ENCODE data around the gene AKAP12. TPM values are rescaled to one million over a fixed set of nuclear protein-coding genes. Genes with fewer than 3 reads are reported as not detected.

The AKAP12 gene
- total and polyA plus RNA-seq, 5 donors = 14.0 to 48.6 (median 27.5) TPM

DNA sequence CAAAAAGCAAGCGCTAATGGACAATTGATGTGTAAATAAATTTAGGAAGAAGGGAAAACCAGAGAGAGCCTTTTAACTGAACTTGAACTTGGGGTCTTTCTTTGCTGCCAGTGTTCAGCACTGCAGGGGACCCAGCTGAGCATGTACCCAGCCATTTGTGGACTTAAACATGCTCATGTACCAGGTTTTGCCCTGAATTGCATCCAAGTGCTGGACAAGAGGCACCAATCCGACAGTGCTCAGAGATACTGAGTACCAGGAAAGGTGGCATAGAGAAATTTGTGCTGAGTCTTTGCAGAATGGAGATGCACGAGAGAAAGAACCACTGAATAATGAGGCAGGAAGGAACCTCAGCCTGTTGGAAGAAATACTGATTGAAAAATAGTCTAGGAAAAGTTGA lies 16.0 kb downstream of the AKAP12 start:
- ATAC-seq (no peak), DNase-seq (no peak)
- Histone ChIP-seq H3K4me3 (ENCODE audit: low read length) (no peak overlapping the region), H3K27me3 (ENCODE audit: control insufficient read depth, insufficient read depth) (no peaks in the 10 kb centered on the region), H3K9me3 (ENCODE audit: control insufficient read depth, low read length) (no peaks in the 10 kb centered on the region), H3K27ac (ENCODE audit: low read length) (no peak overlapping the region), H3K4me1 (ENCODE audit: control insufficient read depth, insufficient read depth, low read length) (no peaks in the 10 kb centered on the region)
- intact Hi-C loops (cut with DNase I) = no loop called here
- WGBS = 79% methylated on average over 3 of the region's 3 CpGs

DNA sequence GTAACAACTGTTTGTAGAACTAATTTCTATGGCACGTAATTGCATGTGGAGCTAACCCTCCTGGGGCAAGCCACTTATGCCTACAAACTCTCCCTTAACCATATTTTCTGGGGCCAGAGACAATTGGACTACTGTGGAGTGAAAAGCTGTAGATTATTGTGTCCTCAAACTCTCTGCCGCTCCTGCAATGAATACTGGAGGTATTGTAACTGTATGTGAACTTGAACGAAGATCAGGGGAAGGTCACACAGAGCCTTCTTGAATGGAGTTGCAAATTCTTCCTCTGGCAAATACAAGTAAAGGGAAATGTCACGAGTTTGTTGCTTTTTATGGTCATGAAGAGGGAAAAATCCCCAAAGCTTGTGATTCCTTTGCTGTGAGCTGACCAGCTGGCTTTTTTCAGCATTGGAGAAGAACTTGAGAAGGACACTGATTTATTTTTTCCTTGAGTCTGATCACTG lies 18.2 kb downstream of the AKAP12 start:
- Histone ChIP-seq H3K4me1 (ENCODE audit: control insufficient read depth, insufficient read depth, low read length) (no peaks in the 10 kb centered on the region), H3K27ac (ENCODE audit: low read length) (no peak overlapping the region), H3K4me3 (ENCODE audit: low read length) (no peak overlapping the region), H3K9me3 (ENCODE audit: control insufficient read depth, low read length) (no peaks in the 10 kb centered on the region), H3K27me3 (ENCODE audit: control insufficient read depth, insufficient read depth) (no peaks in the 10 kb centered on the region)
- no peak for ATAC-seq
- DNase-seq = no peak
- WGBS = 45% methylated on average over 4 of the region's 4 CpGs
- intact Hi-C loops (cut with DNase I) = no loop called here

GRCh38 chr6:151260205-151260604 lies 20.4 kb downstream of the AKAP12 start:
- no peak overlapping the region for H3K27ac ChIP-seq (ENCODE audit: low read length)

GRCh38 chr6:151263035-151263434 lies 23.3 kb downstream of the AKAP12 start:
- no peaks in the 10 kb centered on the region for H3K27me3 ChIP-seq (ENCODE audit: control insufficient read depth, insufficient read depth)
- intact Hi-C loops (cut with DNase I) = no loop called here
- H3K4me3 ChIP-seq (ENCODE audit: low read length) = no peak overlapping the region
- ATAC-seq (no peak), DNase-seq (no peak)
- H3K9me3 ChIP-seq (ENCODE audit: control insufficient read depth, low read length) = no peaks in the 10 kb centered on the region
- WGBS = 94% methylated on average over 1 of the region's 1 CpG
- no peaks in the 10 kb centered on the region for H3K4me1 ChIP-seq (ENCODE audit: control insufficient read depth, insufficient read depth, low read length)
- H3K27ac ChIP-seq (ENCODE audit: low read length) = no peak overlapping the region

More at GRCh38 chr6:151260205-151260604, 20.4 kb downstream of the AKAP12 start:
- no peaks in the 10 kb centered on the region for H3K27me3 ChIP-seq (ENCODE audit: control insufficient read depth, insufficient read depth)
- ATAC-seq (peak in 1 of 2 donors; percentile 60), DNase-seq (peak in 1 of 3 donors; percentile 56)
- no peaks in the 10 kb centered on the region for H3K9me3 ChIP-seq (ENCODE audit: control insufficient read depth, low read length)
- intact Hi-C loops (cut with DNase I) = no loop called here
- H3K4me1 ChIP-seq (ENCODE audit: control insufficient read depth, insufficient read depth, low read length) = no peaks in the 10 kb centered on the region
- 73% methylated on average over 4 of the region's 4 CpGs for WGBS
- no peak overlapping the region for H3K4me3 ChIP-seq (ENCODE audit: low read length)

- Histone ChIP-seq H3K27me3 (ENCODE audit: control insufficient read depth, insufficient read depth) (no peaks in the 10 kb centered on the region), H3K9me3 (ENCODE audit: control insufficient read depth, low read length) (no peaks in the 10 kb centered on the region), H3K4me3 (ENCODE audit: low read length) (no peak overlapping the region), H3K4me1 (ENCODE audit: control insufficient read depth, insufficient read depth, low read length) (no peaks in the 10 kb centered on the region), H3K27ac (ENCODE audit: low read length) (no peak overlapping the region)
- DNase-seq (peak; percentile 50 to 81 (median 59)), ATAC-seq (peak; percentile 62 to 76)
- 64% methylated on average over 3 of the region's 3 CpGs for WGBS
- intact Hi-C loops (cut with DNase I) = no loop called here
These were observed 24.2 kb downstream of the AKAP12 start for GRCh38 chr6:151263967-151264366.

GRCh38 chr6:151265282-151265681 lies 25.5 kb downstream of the AKAP12 start:
- H3K27ac ChIP-seq (ENCODE audit: low read length) = no peak overlapping the region
- ATAC-seq (no peak), DNase-seq (no peak)
- intact Hi-C loops (cut with DNase I) = no loop called here
- H3K9me3 ChIP-seq (ENCODE audit: control insufficient read depth, low read length) = no peaks in the 10 kb centered on the region
- H3K4me1 ChIP-seq (ENCODE audit: control insufficient read depth, insufficient read depth, low read length) = no peaks in the 10 kb centered on the region
- H3K27me3 ChIP-seq (ENCODE audit: control insufficient read depth, insufficient read depth) = no peaks in the 10 kb centered on the region
- H3K4me3 ChIP-seq (ENCODE audit: low read length) = no peak overlapping the region

GRCh38 chr6:151269321-151269995 lies 29.7 kb downstream of the AKAP12 start:
- WGBS = 61% methylated on average over 4 of the region's 4 CpGs

DNA sequence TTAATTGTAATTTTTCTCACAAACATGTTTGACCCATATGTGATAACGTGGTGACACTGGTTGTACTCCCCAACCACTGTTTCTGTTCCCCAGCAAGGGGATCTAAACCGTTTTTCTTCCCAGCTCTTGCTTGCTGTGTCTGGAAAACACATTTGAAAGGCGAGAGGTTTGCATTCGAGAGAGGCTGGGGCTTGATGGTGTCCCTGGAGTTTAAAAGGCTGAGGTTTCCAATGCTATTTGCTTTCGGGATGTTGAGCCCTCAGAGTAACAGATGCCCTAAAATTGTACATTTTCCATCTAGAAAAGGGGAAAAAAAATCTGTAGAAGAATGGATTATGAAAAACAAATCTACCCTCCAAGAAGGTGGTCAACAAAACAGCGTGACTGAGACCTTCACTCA lies 35.4 kb downstream of the AKAP12 start:
- 86% methylated on average over 6 of the region's 6 CpGs for WGBS
- peaks cover 3% of the 10 kb centered on the region for H3K4me1 ChIP-seq (ENCODE audit: control insufficient read depth, insufficient read depth, low read length)
- no peak for DNase-seq
- intact Hi-C loops (cut with DNase I) = no loop called here
- H3K27ac ChIP-seq (ENCODE audit: low read length) = no peak overlapping the region
- ATAC-seq = no peak
- H3K4me3 ChIP-seq (ENCODE audit: low read length) = no peak overlapping the region
- no peaks in the 10 kb centered on the region for H3K9me3 ChIP-seq (ENCODE audit: control insufficient read depth, low read length)
- H3K27me3 ChIP-seq (ENCODE audit: control insufficient read depth, insufficient read depth) = no peaks in the 10 kb centered on the region

More at GRCh38 chr6:151269321-151269995, 29.7 kb downstream of the AKAP12 start:
- Histone ChIP-seq H3K27ac (ENCODE audit: low read length) (no peak overlapping the region), H3K27me3 (ENCODE audit: control insufficient read depth, insufficient read depth) (no peaks in the 10 kb centered on the region), H3K4me1 (ENCODE audit: control insufficient read depth, insufficient read depth, low read length) (no peaks in the 10 kb centered on the region), H3K4me3 (ENCODE audit: low read length) (no peak overlapping the region), H3K9me3 (ENCODE audit: control insufficient read depth, low read length) (no peaks in the 10 kb centered on the region)
- ATAC-seq = no peak
- DNase-seq = no peak
- intact Hi-C loops (cut with DNase I) = no loop called here

- H3K27ac ChIP-seq (ENCODE audit: low read length) = no peak overlapping the region
- H3K9me3 ChIP-seq (ENCODE audit: control insufficient read depth, low read length) = no peaks in the 10 kb centered on the region
- DNase-seq = no peak
- intact Hi-C loops (cut with DNase I) = no loop called here
- H3K4me1 ChIP-seq (ENCODE audit: control insufficient read depth, insufficient read depth, low read length) = peaks cover 3% of the 10 kb centered on the region
- ATAC-seq = no peak
- H3K27me3 ChIP-seq (ENCODE audit: control insufficient read depth, insufficient read depth) = no peaks in the 10 kb centered on the region
- H3K4me3 ChIP-seq (ENCODE audit: low read length) = no peak overlapping the region
- 87% methylated on average over 4 of the region's 4 CpGs for WGBS
These were observed 35.8 kb downstream of the AKAP12 start for GRCh38 chr6:151275566-151275965.

GRCh38 chr6:151276112-151276740 lies 36.5 kb downstream of the AKAP12 start:
- peaks cover 3% of the 10 kb centered on the region for H3K4me1 ChIP-seq (ENCODE audit: control insufficient read depth, insufficient read depth, low read length)

DNA sequence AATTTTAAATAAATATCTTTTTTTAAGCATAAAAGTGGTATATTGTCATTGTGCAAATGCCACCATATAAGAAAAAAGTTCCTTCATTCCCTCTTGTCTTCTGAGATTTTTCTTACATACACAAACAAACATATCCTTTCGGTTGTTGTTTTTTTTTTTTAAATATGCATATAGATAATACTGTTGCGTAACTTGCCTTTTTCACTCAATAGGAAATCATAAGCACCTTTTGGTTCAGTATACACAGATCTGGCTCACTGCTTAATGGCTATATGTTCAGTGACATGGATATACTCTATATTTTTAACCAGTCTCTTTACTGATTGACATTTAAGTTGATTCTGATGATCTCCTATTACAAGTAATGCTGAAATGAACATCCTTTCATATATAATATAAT lies 40.1 kb downstream of the AKAP12 start:
- DNase-seq = no peak
- no peak overlapping the region for H3K4me3 ChIP-seq (ENCODE audit: low read length)
- WGBS = 96% methylated on average over 2 of the region's 2 CpGs
- ATAC-seq = no peak
- H3K27me3 ChIP-seq (ENCODE audit: control insufficient read depth, insufficient read depth) = no peaks in the 10 kb centered on the region
- H3K4me1 ChIP-seq (ENCODE audit: control insufficient read depth, insufficient read depth, low read length) = peaks cover 3% of the 10 kb centered on the region
- intact Hi-C loops (cut with DNase I) = no loop called here
- no peaks in the 10 kb centered on the region for H3K9me3 ChIP-seq (ENCODE audit: control insufficient read depth, low read length)
- no peak overlapping the region for H3K27ac ChIP-seq (ENCODE audit: low read length)

More at GRCh38 chr6:151276112-151276740, 36.5 kb downstream of the AKAP12 start:
- H3K27me3 ChIP-seq (ENCODE audit: control insufficient read depth, insufficient read depth) = no peaks in the 10 kb centered on the region
- intact Hi-C loops (cut with DNase I) = no loop called here
- DNase-seq (peak; percentile 71 to 79 (median 74)), ATAC-seq (peak; percentile 83 to 88)
- WGBS = 54% methylated on average over 4 of the region's 4 CpGs
- no peaks in the 10 kb centered on the region for H3K9me3 ChIP-seq (ENCODE audit: control insufficient read depth, low read length)
- no peak overlapping the region for H3K27ac ChIP-seq (ENCODE audit: low read length)
- no peak overlapping the region for H3K4me3 ChIP-seq (ENCODE audit: low read length)
